Fibroblast of lung (primary cell): ENCODE measurements around the gene ASIC2. TPM values are rescaled to one million over a fixed set of nuclear protein-coding genes. Genes with fewer than 3 reads are reported as not detected.

Experiments used
- DNase-seq, 2 donors: peaks; one replicate each; pipeline versions ENCODE4 v3.0.0 to v3.0.0-alpha.2; 2010; ENCODE audit warnings: low read depth in 2 of 2
- H2AFZ ChIP-seq: 2 replicates; pipeline ENCODE4 v1.5.1; 2012; ENCODE audit warnings: low read length, control low read depth, inconsistent platforms
- H3K27ac ChIP-seq: 2 replicates; pipeline ENCODE4 v1.5.1; 2011; ENCODE audit warnings: low read length, control low read depth; ENCODE audit not compliant: insufficient read depth
- H3K27me3 ChIP-seq: 2 replicates; pipeline ENCODE4 v1.5.1; 2011; ENCODE audit warnings: mild to moderate bottlenecking, low read length; ENCODE audit not compliant: control insufficient read depth, insufficient read depth
- H3K36me3 ChIP-seq: 2 replicates; pipeline ENCODE4 v1.5.1; 2011; ENCODE audit warnings: low read length; ENCODE audit not compliant: control insufficient read depth, insufficient read depth
- H3K4me1 ChIP-seq: 2 replicates; pipeline ENCODE4 v1.5.1; 2011; ENCODE audit warnings: low read length; ENCODE audit not compliant: control insufficient read depth, insufficient read depth; ENCODE audit errors: extremely low read depth
- H3K4me2 ChIP-seq: 2 replicates; pipeline ENCODE4 v1.5.1; 2011; ENCODE audit warnings: low read length, control low read depth; ENCODE audit not compliant: insufficient read depth; ENCODE audit errors: extremely low read depth
- H3K4me3 ChIP-seq, 4 experiments: fragments of 200-600 bp in 1 of 4; sonication (generic) in 1 of 4; replicated peaks in 1 of 4; 2 replicates each; pipeline ENCODE4 v1.5.1; 2011 to 2016; ENCODE audit warnings: low read length in 4 of 4, low read depth in 3 of 4, mild to moderate bottlenecking in 3 of 4, control low read depth in 2 of 4, inconsistent platforms in 1 of 4, mixed read lengths in 1 of 4; ENCODE audit not compliant: insufficient read depth in 1 of 4; ENCODE audit errors: control extremely low read depth in 1 of 4
- H3K79me2 ChIP-seq: 2 replicates; pipeline ENCODE4 v1.5.1; 2012; ENCODE audit warnings: mild to moderate bottlenecking, low read length, inconsistent platforms; ENCODE audit not compliant: control insufficient read depth, insufficient read depth
- H3K9ac ChIP-seq: 2 replicates; pipeline ENCODE4 v1.5.1; 2011; ENCODE audit warnings: mild to moderate bottlenecking, low read length, control low read depth; ENCODE audit not compliant: insufficient read depth
- H3K9me3 ChIP-seq: 2 replicates; pipeline ENCODE4 v1.5.1; 2012; ENCODE audit warnings: low read depth, low read length; ENCODE audit not compliant: control insufficient read depth, insufficient read depth
- H4K20me1 ChIP-seq: 2 replicates; pipeline ENCODE4 v1.5.1; 2011; ENCODE audit warnings: low read length; ENCODE audit not compliant: control insufficient read depth, insufficient read depth; ENCODE audit errors: extremely low read depth
- EZH2 ChIP-seq: IDR thresholded peaks from 2 replicates; pipeline ENCODE4 v1.5.1; 2012; ENCODE audit warnings: low read length, control low read depth, mild to moderate bottlenecking; ENCODE audit errors: missing control alignments
- polyA plus RNA-seq, 2 donors: library from polyadenylated mRNA; depleted of rRNA in 1 of 2; stranded (reverse) in 1 of 2; unstranded in 1 of 2; fragments of >200 nt; gene quantifications; 2 replicates each; pipeline ENCODE4 v1.2.1, GENCODE V29; 2011 to 2012; ENCODE audit warnings: missing spikeins in 1 of 2
- total RNA-seq: library from RNA; depleted of rRNA; stranded (reverse); fragments of >200 nt; gene quantifications from 2 replicates; pipeline ENCODE4 v1.2.1, GENCODE V29; 2014
- TF ChIP-seq, protein P1 (sequence below), 2 donors: IDR thresholded peaks in 1 of 2; conservative IDR thresholded peaks in 1 of 2; 1 replicate in 1 of 2; 2 replicates in 1 of 2; pipeline ENCODE4 v1.5.1; 2011 to 2012; ENCODE audit warnings: low read length in 2 of 2, control low read depth in 1 of 2, inconsistent platforms in 1 of 2, low read depth in 1 of 2, mild to moderate bottlenecking in 1 of 2

Gene ASIC2
- total and polyA plus RNA-seq, 2 donors (not counting 1 experiment from before 2014, with no cell fraction given), result 0.08 to 0.50 TPM

DNA sequence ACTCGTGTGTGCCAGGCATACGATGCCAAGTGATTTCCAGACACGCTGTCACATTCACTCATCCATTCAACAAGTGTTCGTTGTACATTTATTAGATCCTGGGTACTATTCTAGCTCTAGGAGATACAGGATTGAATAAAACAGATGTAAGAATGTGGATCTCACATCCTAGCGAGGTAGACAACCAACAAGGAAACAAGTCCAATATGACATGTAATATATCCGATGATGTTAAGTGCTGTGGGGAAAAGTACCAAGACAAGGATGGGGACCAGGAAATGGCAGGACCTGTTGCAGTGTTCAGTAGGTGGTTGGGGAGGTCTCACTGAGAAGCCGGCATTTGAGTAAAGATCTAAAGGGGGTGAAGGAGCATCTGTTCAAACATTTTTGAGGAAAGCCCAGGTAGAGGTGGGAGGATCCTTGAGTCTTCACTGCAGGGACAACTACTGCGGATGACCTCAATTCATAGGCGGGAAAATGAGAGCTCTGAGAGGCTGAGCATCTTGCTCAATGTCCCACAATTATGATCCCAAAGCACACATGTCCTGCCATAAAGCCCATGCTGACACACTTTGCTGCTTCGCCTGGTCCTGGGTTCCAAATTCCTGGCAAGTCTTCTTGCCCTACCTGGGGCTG, 129.4 kb downstream of the ASIC2 start:
- H3K36me3 ChIP-seq, result no peaks in the 10 kb centered on the region

DNA sequence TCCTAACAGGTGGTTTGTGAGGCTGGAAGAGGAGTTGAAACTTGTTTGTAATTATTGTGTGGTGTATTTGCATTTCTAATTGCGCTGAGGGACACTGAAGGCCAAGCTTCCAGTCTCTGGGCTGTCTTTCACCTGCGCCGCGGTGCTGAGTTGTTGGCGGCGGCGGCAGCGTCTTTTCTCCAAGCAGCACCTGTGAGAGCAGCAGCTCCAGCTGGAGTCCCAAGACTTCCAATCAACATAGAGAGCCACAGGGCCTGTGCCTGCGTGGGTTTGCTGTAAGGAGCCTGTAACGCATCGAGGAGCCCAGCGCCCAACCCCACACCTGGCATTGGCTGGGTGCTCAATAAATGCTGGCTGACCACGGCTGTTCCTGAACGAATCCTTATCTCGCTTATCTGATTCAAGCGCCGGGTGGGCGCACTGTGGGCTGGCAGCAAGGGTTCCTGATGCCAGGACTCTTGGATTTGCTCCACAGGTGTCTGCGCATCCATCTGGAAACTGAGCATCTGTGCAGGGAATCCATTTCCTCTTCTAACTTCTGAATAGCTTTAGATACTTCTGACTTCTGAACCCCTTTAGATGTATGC, 138.1 kb downstream of the ASIC2 start:
- no peaks in the 10 kb centered on the region for H3K27me3 ChIP-seq
- H3K4me2 ChIP-seq, result no peak overlapping the region
- H3K9ac ChIP-seq, result no peak overlapping the region
- H3K79me2 ChIP-seq, result no peaks in the 10 kb centered on the region
- TF ChIP-seq, protein P1, sequence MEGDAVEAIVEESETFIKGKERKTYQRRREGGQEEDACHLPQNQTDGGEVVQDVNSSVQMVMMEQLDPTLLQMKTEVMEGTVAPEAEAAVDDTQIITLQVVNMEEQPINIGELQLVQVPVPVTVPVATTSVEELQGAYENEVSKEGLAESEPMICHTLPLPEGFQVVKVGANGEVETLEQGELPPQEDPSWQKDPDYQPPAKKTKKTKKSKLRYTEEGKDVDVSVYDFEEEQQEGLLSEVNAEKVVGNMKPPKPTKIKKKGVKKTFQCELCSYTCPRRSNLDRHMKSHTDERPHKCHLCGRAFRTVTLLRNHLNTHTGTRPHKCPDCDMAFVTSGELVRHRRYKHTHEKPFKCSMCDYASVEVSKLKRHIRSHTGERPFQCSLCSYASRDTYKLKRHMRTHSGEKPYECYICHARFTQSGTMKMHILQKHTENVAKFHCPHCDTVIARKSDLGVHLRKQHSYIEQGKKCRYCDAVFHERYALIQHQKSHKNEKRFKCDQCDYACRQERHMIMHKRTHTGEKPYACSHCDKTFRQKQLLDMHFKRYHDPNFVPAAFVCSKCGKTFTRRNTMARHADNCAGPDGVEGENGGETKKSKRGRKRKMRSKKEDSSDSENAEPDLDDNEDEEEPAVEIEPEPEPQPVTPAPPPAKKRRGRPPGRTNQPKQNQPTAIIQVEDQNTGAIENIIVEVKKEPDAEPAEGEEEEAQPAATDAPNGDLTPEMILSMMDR (conservative IDR thresholded peaks at IDR 0.05 in 1 of 2, IDR thresholded peaks at IDR 0.05 in 1 of 2; ENCODE audit: low read depth in 1 of 2, low read length in 2 of 2), result no peak
- no peak for TF ChIP-seq EZH2
- no peaks in the 10 kb centered on the region for H3K9me3 ChIP-seq
- H3K36me3 ChIP-seq, result no peaks in the 10 kb centered on the region
- H3K4me1 ChIP-seq, result no peaks in the 10 kb centered on the region
- no peak for DNase-seq
- H3K27ac ChIP-seq, result no peak overlapping the region
- H2AFZ ChIP-seq, result no peak overlapping the region
- no peak overlapping the region for H3K4me3 ChIP-seq
- no peaks in the 10 kb centered on the region for H4K20me1 ChIP-seq

More for the DNA sequence above, 129.4 kb downstream of the ASIC2 start:
- H2AFZ ChIP-seq, result no peak overlapping the region
- H3K27ac ChIP-seq, result no peak overlapping the region
- TF ChIP-seq, protein P1 (conservative IDR thresholded peaks at IDR 0.05 in 1 of 2, IDR thresholded peaks at IDR 0.05 in 1 of 2; ENCODE audit: low read depth in 1 of 2, low read length in 2 of 2), result no peak
- TF ChIP-seq EZH2, result no peak
- no peak overlapping the region for H3K4me2 ChIP-seq
- no peaks in the 10 kb centered on the region for H3K27me3 ChIP-seq
- H3K9me3 ChIP-seq, result no peaks in the 10 kb centered on the region
- H3K4me1 ChIP-seq, result no peaks in the 10 kb centered on the region
- no peaks in the 10 kb centered on the region for H3K79me2 ChIP-seq
- no peak for DNase-seq
- no peaks in the 10 kb centered on the region for H4K20me1 ChIP-seq
- H3K4me3 ChIP-seq, result no peak overlapping the region
- no peak overlapping the region for H3K9ac ChIP-seq

DNA sequence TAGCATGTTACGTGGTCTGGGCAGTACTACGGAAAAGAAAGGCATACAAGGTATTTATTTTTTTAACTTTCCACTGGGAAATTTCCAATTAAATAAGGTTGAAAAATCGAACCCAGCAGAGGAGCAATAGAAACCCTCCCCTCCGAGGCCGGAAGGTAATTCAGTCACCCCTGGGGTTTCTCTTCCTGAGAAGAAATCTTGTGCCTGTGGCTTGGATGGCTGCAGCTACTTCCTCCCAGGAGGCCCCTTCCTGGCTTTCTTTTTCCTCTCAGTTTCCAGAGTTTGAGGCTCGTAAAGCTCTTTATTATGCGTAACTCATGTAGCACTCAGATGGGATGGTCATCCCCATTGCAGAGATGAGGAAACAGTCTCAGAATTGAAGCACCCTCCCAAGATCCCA, 140.3 kb downstream of the ASIC2 start:
- Histone ChIP-seq H3K4me2 (no peak overlapping the region), H3K36me3 (no peaks in the 10 kb centered on the region), H3K4me3 (no peak overlapping the region), H4K20me1 (no peaks in the 10 kb centered on the region), H3K27ac (no peak overlapping the region), H3K9me3 (no peaks in the 10 kb centered on the region), H3K79me2 (no peaks in the 10 kb centered on the region), H3K9ac (no peak overlapping the region), H3K27me3 (no peaks in the 10 kb centered on the region), H3K4me1 (no peaks in the 10 kb centered on the region), H2AFZ (no peak overlapping the region)
- DNase-seq, result no peak
- TF ChIP-seq, protein P1 (conservative IDR thresholded peaks at IDR 0.05 in 1 of 2, IDR thresholded peaks at IDR 0.05 in 1 of 2; ENCODE audit: low read depth in 1 of 2, low read length in 2 of 2), result no peak
